Neural cell (in vitro differentiated cells): ENCODE measurements around the gene GDI1.

Experiments
- CTCF ChIP-seq: fragments of 450-650 bp; IDR thresholded peaks from 2 replicates; pipeline ENCODE4 v1.5.1; 2014; ENCODE audit warnings: antibody characterized with exemption, mild to moderate bottlenecking, moderate library complexity; ENCODE audit not compliant: poor library complexity, severe bottlenecking
- MXI1 ChIP-seq: fragments of 450-650 bp; conservative IDR thresholded peaks from 2 replicates; pipeline ENCODE4 v1.6.1; 2014; ENCODE audit warnings: antibody characterized with exemption, mild to moderate bottlenecking; ENCODE audit not compliant: poor library complexity, severe bottlenecking
- POLR2AphosphoS5 ChIP-seq: IDR thresholded peaks from 2 replicates; pipeline ENCODE4 v1.6.1; 2012
- RAD21 ChIP-seq: fragments of 450-650 bp; conservative IDR thresholded peaks from 2 replicates; pipeline ENCODE4 v1.6.1; 2014; ENCODE audit warnings: antibody characterized with exemption, mild to moderate bottlenecking, moderate library complexity

GRCh38 chrX:154478728-154479622, 42.0 kb downstream of the GDI1 start, which contains the start of gene LAGE3:
- TF ChIP-seq POLR2AphosphoS5 (peak; percentile 73), CTCF (no peak), MXI1 (peak; percentile 53), RAD21 (no peak)
